Endothelial cell of umbilical vein (primary cell): Measurements from ENCODE around the gene NEU2. TPM values are rescaled to one million over a fixed set of nuclear protein-coding genes. Genes with fewer than 3 reads are reported as not detected.

ENCODE experiments used
- BruUV-seq: library from RNA; stranded (reverse); fragments of 400-500 nt; replicated peaks from 2 replicates; lab custom pipeline; 2021; lab: Mats Ljungman, UMichigan
- CTCF ChIA-PET: fragments of 300-600, 350-600 bp; sonication (Branson Sonifier 250); formaldehyde crosslinking; loops from one replicate; lab custom pipeline; 2021; ENCODE audit warnings: antibody characterized with exemption, inconsistent platforms; lab: Charles Lee
- POLR2A ChIA-PET: fragments of 300-600, 350-600 bp; sonication (Branson Sonifier 250); formaldehyde crosslinking; loops from one replicate; lab custom pipeline; 2021; ENCODE audit warnings: antibody characterized with exemption, inconsistent platforms; lab: Charles Lee
- DNase-seq: peaks from one replicate; pipeline ENCODE4 v3.0.0-alpha.2; 2011; ENCODE audit warnings: low read depth, low spot score
- FAIRE-seq: peaks from 2 replicates; lab custom pipeline; 2011; peaks lifted over from hg19 to GRCh38; lab: Jason Lieb, UNC
- H2AFZ ChIP-seq: 2 replicates; pipeline ENCODE4 v1.6.0; 2012; ENCODE audit warnings: low read depth, low read length, control low read depth, inconsistent platforms
- H3K27ac ChIP-seq: 2 replicates; pipeline ENCODE4 v1.5.1; 2011; ENCODE audit warnings: low read depth, mild to moderate bottlenecking, control low read depth, low read length, moderate library complexity; ENCODE audit not compliant: insufficient read depth
- H3K27me3 ChIP-seq, 2 experiments: 2 replicates each; pipeline versions ENCODE4 v1.6.0 to v1.6.1; 2011; ENCODE audit warnings: low read length in 2 of 2, mixed read lengths in 1 of 2; ENCODE audit not compliant: control insufficient read depth in 2 of 2, insufficient read depth in 2 of 2
- H3K36me3 ChIP-seq, 2 experiments: 2 replicates in 1 of 2; 3 replicates in 1 of 2; pipeline ENCODE4 v1.5.1; 2011; ENCODE audit warnings: low read length in 2 of 2, mild to moderate bottlenecking in 1 of 2, moderate library complexity in 1 of 2; ENCODE audit not compliant: control insufficient read depth in 2 of 2, insufficient read depth in 2 of 2; ENCODE audit errors: extremely low read depth in 1 of 2
- H3K4me1 ChIP-seq: 3 replicates; pipeline ENCODE4 v1.5.1; 2011; ENCODE audit warnings: mild to moderate bottlenecking, low read length; ENCODE audit not compliant: control insufficient read depth, insufficient read depth; ENCODE audit errors: extremely low read depth
- H3K4me2 ChIP-seq: 2 replicates; pipeline ENCODE4 v1.6.1; 2011; ENCODE audit warnings: low read length, control low read depth, mixed read lengths; ENCODE audit not compliant: insufficient read depth
- H3K4me3 ChIP-seq, 3 experiments: fragments of 200-600 bp in 1 of 3; sonication (generic), shearing (Covaris generic) in 1 of 3; replicated peaks in 1 of 3; 2 replicates each; pipeline ENCODE4 v1.5.1; 2011 to 2016; ENCODE audit warnings: control low read depth in 3 of 3, low read length in 3 of 3, mild to moderate bottlenecking in 2 of 3, inconsistent platforms in 1 of 3, low read depth in 1 of 3, moderate library complexity in 1 of 3; ENCODE audit not compliant: insufficient read depth in 1 of 3
- H3K79me2 ChIP-seq: 2 replicates; pipeline ENCODE4 v1.6.0; 2012; ENCODE audit warnings: low read length, inconsistent platforms; ENCODE audit not compliant: control insufficient read depth, insufficient read depth
- H3K9ac ChIP-seq: replicated peaks from 2 replicates; pipeline ENCODE3; 2011; ENCODE audit warnings: low read length, control low read depth; ENCODE audit not compliant: insufficient read depth; ENCODE audit errors: extremely low read depth
- H3K9me1 ChIP-seq: replicated peaks from 3 replicates; pipeline ENCODE4 v1.6.0; 2011; ENCODE audit warnings: mild to moderate bottlenecking, low read length; ENCODE audit not compliant: control insufficient read depth, insufficient read depth; ENCODE audit errors: extremely low read depth
- H3K9me3 ChIP-seq: replicated peaks from 2 replicates; pipeline ENCODE4 v1.5.1; 2012; ENCODE audit warnings: low read length, inconsistent platforms; ENCODE audit not compliant: control insufficient read depth, insufficient read depth
- H4K20me1 ChIP-seq: replicated peaks from 2 replicates; pipeline ENCODE3; 2011; ENCODE audit warnings: mild to moderate bottlenecking, low read length; ENCODE audit not compliant: control insufficient read depth, insufficient read depth; ENCODE audit errors: extremely low read depth
- CTCF ChIP-seq, 2 donors: IDR thresholded peaks; 1 replicate in 1 of 2; 2 replicates in 1 of 2; pipeline ENCODE4 v1.5.1; 2011; ENCODE audit warnings: low read length in 2 of 2, mild to moderate bottlenecking in 2 of 2, moderate library complexity in 2 of 2, control low read depth in 1 of 2, inconsistent platforms in 1 of 2, low read depth in 1 of 2; ENCODE audit not compliant: insufficient read depth in 1 of 2; ENCODE audit errors: extremely low read depth in 1 of 2
- EZH2 ChIP-seq: IDR thresholded peaks from 2 replicates; pipeline ENCODE4 v1.6.1; 2012; ENCODE audit warnings: borderline replicate concordance, low read depth, mild to moderate bottlenecking, moderate library complexity, low read length, inconsistent platforms; ENCODE audit not compliant: severe bottlenecking
- FOS ChIP-seq: IDR thresholded peaks from 2 replicates; pipeline ENCODE4 v1.6.1; 2011; ENCODE audit warnings: mild to moderate bottlenecking, low read length, moderate library complexity, borderline replicate concordance; ENCODE audit not compliant: insufficient read depth
- JUN ChIP-seq: IDR thresholded peaks from 2 replicates; pipeline ENCODE4 v1.6.1; 2011; ENCODE audit warnings: borderline replicate concordance, low read depth; ENCODE audit not compliant: insufficient read length, insufficient read depth
- MAX ChIP-seq: IDR thresholded peaks from 2 replicates; pipeline ENCODE4 v1.6.1; 2011; ENCODE audit not compliant: insufficient read depth, insufficient read length
- MYC ChIP-seq: IDR thresholded peaks from one replicate; pipeline ENCODE4 v1.6.1; 2011; ENCODE audit warnings: mild to moderate bottlenecking, low read depth, low read length
- POLR2A ChIP-seq: IDR thresholded peaks from 2 replicates; pipeline ENCODE4 v1.6.1; 2012; ENCODE audit warnings: low read depth, mild to moderate bottlenecking, control low read depth, low read length
- POLR2AphosphoS5 ChIP-seq: IDR thresholded peaks from 2 replicates; pipeline ENCODE4 v1.6.1; 2012; ENCODE audit warnings: low read depth, mild to moderate bottlenecking, control low read depth, low read length, moderate library complexity; ENCODE audit not compliant: insufficient read depth
- dilution Hi-C: fragments of 300-500 bp; cut with MboI; formaldehyde crosslinking; loops from one replicate; pipeline ENCODE4 v1.15.0; 2019; ENCODE audit warnings: low sequenced_read_pairs; ENCODE audit not compliant: extremely low pct_ligation_motif_present
- intact Hi-C: fragments of 100-400 bp; cut with micrococcal nuclease; formaldehyde crosslinking; loops from one replicate; pipeline ENCODE4 v1.10.0; 2022
- polyA plus RNA-seq, 4 experiments: library from polyadenylated mRNA; depleted of rRNA in 3 of 4; stranded (reverse) in 3 of 4; unstranded in 1 of 4; fragments of >200 nt; gene quantifications; 2 replicates each; pipeline versions ENCODE4 v1.2.1 to v1.2.3, GENCODE V29; 2011 to 2012; ENCODE audit warnings: missing spikeins in 1 of 4
- total RNA-seq: library from RNA; stranded (reverse); gene quantifications from 2 replicates; pipeline ENCODE4 v1.2.3, GENCODE V29; 2021

Gene NEU2
- total and polyA plus RNA-seq, 2 donors (not counting 3 experiments of a cell fraction or from before 2014, with no cell fraction given), result not detected

- no peak overlapping the region for H3K9ac ChIP-seq
- ChIA-PET CTCF (interaction anchor here (0.9 to 1.3 kb wide), 6 partner anchors 9 to 47 kb away, joined by 3 to 9 read pairs (median 4); partner anchors contain the start of gene INPP5D), POLR2A (interaction anchor here (0.6 to 1.8 kb wide), 2 partner anchors 15 to 210 kb away, joined by 6 to 8 read pairs; partner anchors contain the start of gene INPP5D)
- H3K27me3 ChIP-seq, result no peaks in the 10 kb centered on the region
- no peak overlapping the region for H2AFZ ChIP-seq
- no peak overlapping the region for H3K4me3 ChIP-seq
- H4K20me1 ChIP-seq, result no peaks in the 10 kb centered on the region
- peaks cover 0 to 14% of the 10 kb centered on the region in 2 experiments for H3K36me3 ChIP-seq
- FAIRE-seq (peak; percentile 78), DNase-seq (peak; percentile 17)
- intact Hi-C loops (loop anchor here (1.0 to 2.0 kb wide), 2 partner anchors 9 to 15 kb away; partner anchors contain the start of gene INPP5D), dilution Hi-C loops (no loop called here)
- no peaks in the 10 kb centered on the region for H3K9me1 ChIP-seq
- peaks cover 5% of the 10 kb centered on the region for H3K79me2 ChIP-seq
- BruUV-seq, result no TSS peak
- no peak overlapping the region for H3K4me2 ChIP-seq
- no peak overlapping the region for H3K27ac ChIP-seq
- H3K9me3 ChIP-seq, result no peaks in the 10 kb centered on the region
- TF ChIP-seq FOS (no peak), EZH2 (no peak), POLR2AphosphoS5 (no peak), JUN (no peak), POLR2A (no peak), MAX (no peak), CTCF (IDR thresholded peaks at IDR 0.05; ENCODE audit: extremely low read depth in 1 of 2, insufficient read depth in 1 of 2, low read depth in 1 of 2, low read length in 2 of 2) (no peak), MYC (no peak)
- peaks cover 18% of the 10 kb centered on the region for H3K4me1 ChIP-seq
These were observed 43.5 kb downstream of the NEU2 start for GRCh38 chr2:233075966-233076339.
